ENCODE data around the gene ITPRIPL1. TPM values are rescaled to one million over a fixed set of nuclear protein-coding genes. Genes with fewer than 3 reads are reported as not detected.

The ITPRIPL1 gene
- total RNA-seq, 4 donors from 2014 or later, result 0.75 to 2.1 (median 0.82) TPM; not detected in 1

DNA sequence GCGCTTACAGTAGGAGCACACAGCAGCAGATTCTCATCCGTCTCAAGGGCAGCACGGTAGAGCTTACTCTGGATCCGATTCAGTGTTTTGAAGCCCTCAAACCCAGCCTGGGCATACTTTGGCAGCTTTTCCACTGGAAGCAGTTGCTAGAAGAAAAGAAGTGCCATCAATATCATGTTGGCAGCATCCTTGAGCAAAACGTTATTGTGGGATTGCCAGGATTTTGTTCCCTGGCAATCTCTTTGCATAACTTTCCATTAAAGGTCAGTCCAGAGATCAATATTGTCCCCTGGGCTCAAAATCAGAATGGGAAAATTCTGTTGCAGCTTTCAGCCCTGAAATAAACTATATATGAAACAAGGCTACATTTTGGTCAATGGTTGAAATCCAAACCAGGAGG, 28.2 kb upstream of the ITPRIPL1 start:
- no peak overlapping the region for H3K27ac ChIP-seq

DNA sequence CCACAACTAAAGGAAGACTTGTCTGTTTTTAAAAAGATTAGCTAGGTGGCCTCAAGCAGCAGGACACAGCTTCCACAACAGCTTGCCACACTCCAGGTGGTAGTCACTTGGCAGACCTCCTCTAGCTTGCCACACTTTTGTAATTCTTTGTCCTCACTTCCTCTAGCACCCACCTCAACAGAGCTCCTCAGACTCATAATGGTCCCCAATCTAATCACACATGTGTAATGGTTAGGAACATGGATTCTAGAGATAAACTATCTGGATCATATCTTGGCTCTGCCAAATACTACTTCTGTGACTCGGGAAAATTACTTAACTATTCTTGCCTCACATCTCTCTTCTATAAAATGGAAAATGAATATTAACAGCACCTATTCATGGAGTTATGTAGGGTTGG, 23.3 kb upstream of the ITPRIPL1 start:
- H3K4me1 ChIP-seq, result peaks cover 17 to 18% of the 10 kb centered on the region in 2 donors
- DNase-seq, result no peak
- H3K27me3 ChIP-seq, result no peaks in the 10 kb centered on the region
- no peak overlapping the region for H3K4me3 ChIP-seq
- no peak for TF ChIP-seq POLR2A (IDR thresholded peaks at IDR 0.05)
- TF ChIP-seq, protein P1, sequence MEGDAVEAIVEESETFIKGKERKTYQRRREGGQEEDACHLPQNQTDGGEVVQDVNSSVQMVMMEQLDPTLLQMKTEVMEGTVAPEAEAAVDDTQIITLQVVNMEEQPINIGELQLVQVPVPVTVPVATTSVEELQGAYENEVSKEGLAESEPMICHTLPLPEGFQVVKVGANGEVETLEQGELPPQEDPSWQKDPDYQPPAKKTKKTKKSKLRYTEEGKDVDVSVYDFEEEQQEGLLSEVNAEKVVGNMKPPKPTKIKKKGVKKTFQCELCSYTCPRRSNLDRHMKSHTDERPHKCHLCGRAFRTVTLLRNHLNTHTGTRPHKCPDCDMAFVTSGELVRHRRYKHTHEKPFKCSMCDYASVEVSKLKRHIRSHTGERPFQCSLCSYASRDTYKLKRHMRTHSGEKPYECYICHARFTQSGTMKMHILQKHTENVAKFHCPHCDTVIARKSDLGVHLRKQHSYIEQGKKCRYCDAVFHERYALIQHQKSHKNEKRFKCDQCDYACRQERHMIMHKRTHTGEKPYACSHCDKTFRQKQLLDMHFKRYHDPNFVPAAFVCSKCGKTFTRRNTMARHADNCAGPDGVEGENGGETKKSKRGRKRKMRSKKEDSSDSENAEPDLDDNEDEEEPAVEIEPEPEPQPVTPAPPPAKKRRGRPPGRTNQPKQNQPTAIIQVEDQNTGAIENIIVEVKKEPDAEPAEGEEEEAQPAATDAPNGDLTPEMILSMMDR (IDR thresholded peaks at IDR 0.05 in 4 of 5, conservative IDR thresholded peaks at IDR 0.05 in 1 of 5), result no peak
- H3K27ac ChIP-seq, result no peak overlapping the region
- no peaks in the 10 kb centered on the region for H3K9me3 ChIP-seq
- no peak for ATAC-seq
- H3K36me3 ChIP-seq, result peaks cover 5 to 67% of the 10 kb centered on the region in 2 donors
- intact Hi-C loops (cut with DNase I; ENCODE audit: low total_unique reads), result no loop called here
- in situ Hi-C loops (cut with MboI; ENCODE audit: low sequenced_read_pairs in 4 of 4), result loop anchor here in 2 of 4 donors (25.0 kb wide), 1 partner anchor 210 kb away; the partner anchor contains the start of gene NEURL3 (in 2 of the 2)

More for the DNA sequence above, 28.2 kb upstream of the ITPRIPL1 start:
- ATAC-seq (no peak), DNase-seq (no peak)
- intact Hi-C loops (cut with DNase I; ENCODE audit: low total_unique reads), result no loop called here
- no peaks in the 10 kb centered on the region for H3K27me3 ChIP-seq
- in situ Hi-C loops (cut with MboI; ENCODE audit: low sequenced_read_pairs in 4 of 4), result no loop called here
- TF ChIP-seq, protein P1 (IDR thresholded peaks at IDR 0.05 in 4 of 5, conservative IDR thresholded peaks at IDR 0.05 in 1 of 5), result no peak
- TF ChIP-seq POLR2A (IDR thresholded peaks at IDR 0.05), result no peak
- H3K9me3 ChIP-seq, result no peaks in the 10 kb centered on the region
- peaks cover 5 to 100% of the 10 kb centered on the region in 2 donors for H3K36me3 ChIP-seq
- H3K4me3 ChIP-seq, result no peak overlapping the region
- no peaks in the 10 kb centered on the region for H3K4me1 ChIP-seq

DNA sequence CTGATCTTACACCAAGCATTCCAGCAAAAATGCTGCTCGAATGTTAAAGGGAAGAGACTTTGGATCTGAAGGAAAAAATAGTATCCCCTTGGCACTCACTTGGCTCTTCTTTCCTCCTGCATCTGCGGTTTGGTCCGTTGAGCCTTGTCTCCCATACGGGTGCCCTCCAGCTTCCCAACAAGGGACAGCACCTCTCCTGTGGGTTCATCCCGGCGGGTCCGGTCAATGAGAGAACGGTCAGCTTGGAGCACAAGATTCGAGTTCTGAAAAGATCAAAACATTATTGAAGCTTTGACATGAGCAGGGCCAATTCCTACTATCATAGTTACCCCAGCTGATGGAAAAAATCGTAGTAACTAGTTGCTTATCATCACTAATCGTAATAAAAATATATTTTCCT, 20.5 kb upstream of the ITPRIPL1 start:
- Histone ChIP-seq H3K4me3 (peak overlapping the region; percentile 83 to 95 (median 89)), H3K36me3 (peaks cover 3 to 40% of the 10 kb centered on the region in 2 donors), H3K9me3 (no peaks in the 10 kb centered on the region), H3K4me1 (peaks cover 17 to 18% of the 10 kb centered on the region in 2 donors), H3K27ac (peak overlapping the region; percentile 81 to 92 (median 88)), H3K27me3 (no peaks in the 10 kb centered on the region)
- intact Hi-C loops (cut with DNase I; ENCODE audit: low total_unique reads), result loop anchor here (1.0 to 5.0 kb wide), 4 partner anchors 31 to 204 kb away; partner anchors contain the start of genes CIAO1 and NCAPH
- in situ Hi-C loops (cut with MboI; ENCODE audit: low sequenced_read_pairs in 4 of 4), result loop anchor here in 2 of 4 donors (25.0 kb wide), 1 partner anchor 208 kb away; the partner anchor contains the start of gene NEURL3 (in 2 of the 2)
- no peak for DNase-seq
- no peak for ATAC-seq
- TF ChIP-seq, protein P1 (IDR thresholded peaks at IDR 0.05 in 4 of 5, conservative IDR thresholded peaks at IDR 0.05 in 1 of 5), result no peak
- TF ChIP-seq POLR2A (IDR thresholded peaks at IDR 0.05), result no peak

DNA sequence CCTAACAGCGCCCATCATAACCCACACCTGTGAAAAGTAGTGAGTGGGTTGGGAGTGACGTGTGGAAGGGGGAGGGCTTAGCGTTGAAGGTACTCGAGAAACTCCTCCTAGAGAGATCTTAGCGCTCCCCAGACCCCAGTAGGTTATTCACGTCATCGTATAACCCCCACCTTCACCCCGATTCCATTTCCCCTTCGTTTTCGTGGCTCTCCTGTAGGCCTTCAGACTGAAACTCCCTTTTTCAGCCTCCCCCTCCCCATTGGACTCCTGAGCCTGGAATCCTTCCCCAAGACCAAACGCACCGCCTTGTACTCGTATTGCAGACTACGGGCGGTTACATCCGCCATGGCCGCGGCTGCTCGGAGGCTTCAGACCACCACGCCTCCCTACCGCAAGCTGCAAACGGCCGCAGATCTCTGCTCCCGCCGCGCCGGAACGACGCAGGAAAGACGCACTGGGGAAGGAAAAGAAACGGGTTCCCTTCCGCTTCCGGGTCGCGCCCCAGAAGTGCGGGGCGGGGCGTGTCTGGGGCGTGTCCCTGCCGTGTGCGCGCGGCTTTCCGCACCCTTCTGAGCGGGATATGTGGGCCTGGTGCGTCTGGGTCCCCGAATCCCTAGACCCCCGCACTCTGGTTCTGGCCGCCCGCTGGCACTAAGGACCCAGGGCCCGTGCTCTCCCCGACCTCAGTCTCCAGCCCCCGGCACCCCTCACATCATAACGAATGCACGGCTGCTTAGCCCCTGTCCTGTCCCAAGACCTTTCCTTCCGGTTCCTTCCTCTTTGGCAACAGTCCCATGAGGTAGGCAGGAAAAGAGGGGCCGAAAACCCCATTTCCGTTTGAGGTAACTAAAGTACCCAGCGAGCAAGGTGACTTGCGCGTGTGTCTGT, 19.8 kb upstream of the ITPRIPL1 start, which contains the start of gene SNRNP200:
SNRNP200 (minus strand) TSS at position 456 of the 888 bp plus-strand sequence; CDS start at position 347, 109 bp downstream.
- DNase-seq (peak; percentile 74 to 80), ATAC-seq (peak; percentile 98 to 99)
- H3K4me1 ChIP-seq, result peaks cover 17 to 18% of the 10 kb centered on the region in 2 donors
- H3K27ac ChIP-seq, result peak within 1 kb of the TSS; percentile 81 to 92 (median 88)
- peak; percentile 61 to 80 for TF ChIP-seq POLR2A (IDR thresholded peaks at IDR 0.05)
- TF ChIP-seq, protein P1 (IDR thresholded peaks at IDR 0.05 in 4 of 5, conservative IDR thresholded peaks at IDR 0.05 in 1 of 5), result no peak
- H3K27me3 ChIP-seq, result no peaks in the 10 kb centered on the region
- peak within 1 kb of the TSS; percentile 83 to 95 (median 89) for H3K4me3 ChIP-seq
- intact Hi-C loops (cut with DNase I; ENCODE audit: low total_unique reads) (loop anchor here (1.0 to 5.0 kb wide), 4 partner anchors 30 to 203 kb away; partner anchors contain the start of genes CIAO1 and NCAPH), in situ Hi-C loops (cut with MboI; ENCODE audit: low sequenced_read_pairs in 4 of 4) (loop anchor here in 2 of 4 donors (25.0 kb wide), 1 partner anchor 207 kb away; the partner anchor contains the start of gene NEURL3 (in 2 of the 2))
- H3K9me3 ChIP-seq, result no peaks in the 10 kb centered on the region
- peaks cover 3 to 33% of the 10 kb centered on the region in 2 donors for H3K36me3 ChIP-seq

Measured in gastrocnemius medialis (tissue), 4 donors.